ENCODE results near the gene CD2AP.
"Not testable (repeated sequence)": the region's sequence is repeated elsewhere in the genome, so short reads cannot be mapped to it uniquely, and the experiment has no call there.

Gene CD2AP

GRCh38 chr6:47535316-47536225 lies 58.0 kb downstream of the CD2AP start:
- Mint-ChIP-seq H3K4me1 (peaks cover 0 to 3% of the 10 kb centered on the region in 2 donors), H3K9me3 (no peaks in the 10 kb centered on the region), H3K27ac (no peak overlapping the region), H3K36me3 (peaks cover 4 to 18% of the 10 kb centered on the region in 2 donors), H3K27me3 (no peaks in the 10 kb centered on the region), H3K4me3 (no peak overlapping the region)
- ATAC-seq (replicated peaks) (no peak), DNase-seq (no peak)

DNA sequence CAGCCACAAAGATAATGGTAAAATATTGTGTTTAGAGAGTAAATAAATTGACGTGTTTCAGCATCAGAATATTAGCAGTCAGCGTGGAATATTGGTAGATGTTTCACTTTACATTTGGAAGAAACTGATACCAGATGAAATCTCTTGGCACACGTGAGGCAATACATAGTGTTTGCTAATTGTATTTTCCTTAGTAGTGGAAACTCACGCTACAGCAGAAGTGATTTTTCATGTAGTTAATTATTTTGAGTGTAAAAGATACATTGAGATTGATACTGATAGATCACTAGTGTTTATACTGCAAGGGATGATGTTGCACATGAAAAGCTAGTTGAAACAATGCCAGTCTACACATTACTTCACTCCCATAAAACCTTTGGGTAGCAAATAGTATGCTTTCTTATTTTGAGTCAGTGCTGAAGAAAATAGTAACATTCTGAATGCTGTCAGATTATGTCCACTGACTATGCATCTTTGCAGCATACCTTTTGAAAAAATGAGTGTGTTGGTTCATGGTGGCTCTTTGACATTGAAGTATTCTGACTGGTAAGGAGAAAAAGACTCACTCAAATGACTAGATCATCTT lies 59.3 kb downstream of the CD2AP start:
- Mint-ChIP-seq H3K27me3 (no peaks in the 10 kb centered on the region), H3K27ac (no peak overlapping the region), H3K36me3 (peaks cover 4 to 18% of the 10 kb centered on the region in 2 donors), H3K4me1 (peaks cover 0 to 3% of the 10 kb centered on the region in 2 donors), H3K9me3 (no peaks in the 10 kb centered on the region), H3K4me3 (no peak overlapping the region)
- ATAC-seq (replicated peaks) (no peak), DNase-seq (no peak)

GRCh38 chr6:47545223-47545622 lies 67.6 kb downstream of the CD2AP start:
- no peaks in the 10 kb centered on the region for H3K27me3 Mint-ChIP-seq
- H3K4me3 Mint-ChIP-seq = no peak overlapping the region
- no peak overlapping the region for H3K27ac Mint-ChIP-seq
- peaks cover 2 to 11% of the 10 kb centered on the region in 2 donors for H3K9me3 Mint-ChIP-seq
- peaks cover 45 to 63% of the 10 kb centered on the region in 2 donors for H3K36me3 Mint-ChIP-seq
- peaks cover 0 to 5% of the 10 kb centered on the region in 2 donors for H3K4me1 Mint-ChIP-seq
- DNase-seq (no peak), ATAC-seq (replicated peaks) (no peak)

DNA sequence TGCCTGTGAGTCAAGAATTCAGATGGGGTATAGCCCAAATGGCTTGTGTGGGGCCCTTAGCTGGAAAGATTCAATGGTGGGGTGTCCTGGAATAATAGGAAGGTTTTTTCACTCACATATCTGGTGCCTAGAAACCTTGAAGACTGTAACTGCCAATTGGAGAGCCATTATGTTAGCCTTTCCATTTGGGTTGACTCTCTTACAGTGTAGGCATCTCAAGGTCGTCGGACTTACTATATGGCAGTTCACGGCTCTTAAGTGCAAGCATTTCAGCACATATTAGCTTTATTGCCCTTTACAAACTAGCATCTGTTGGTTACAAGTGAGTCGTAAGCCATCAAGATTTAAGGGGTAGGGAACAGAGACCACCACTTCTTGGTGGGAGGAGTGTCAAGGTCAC lies 74.1 kb downstream of the CD2AP start:
- DNase-seq = no peak
- no peaks in the 10 kb centered on the region for H3K27me3 Mint-ChIP-seq
- no peak overlapping the region for H3K27ac Mint-ChIP-seq
- peaks cover 34 to 66% of the 10 kb centered on the region in 2 donors for H3K36me3 Mint-ChIP-seq
- no peak overlapping the region for H3K4me3 Mint-ChIP-seq
- H3K9me3 Mint-ChIP-seq = peaks cover 6 to 9% of the 10 kb centered on the region in 2 donors
- ATAC-seq (replicated peaks) = no peak
- H3K4me1 Mint-ChIP-seq = peaks cover 0 to 6% of the 10 kb centered on the region in 2 donors

- H3K4me1 Mint-ChIP-seq = peaks cover 0 to 6% of the 10 kb centered on the region in 2 donors
- H3K9me3 Mint-ChIP-seq = peaks cover 6 to 9% of the 10 kb centered on the region in 2 donors
- peaks cover 33 to 66% of the 10 kb centered on the region in 2 donors for H3K36me3 Mint-ChIP-seq
- DNase-seq (no peak), ATAC-seq (replicated peaks) (no peak)
- H3K27me3 Mint-ChIP-seq = no peaks in the 10 kb centered on the region
- no peak overlapping the region for H3K27ac Mint-ChIP-seq
- no peak overlapping the region for H3K4me3 Mint-ChIP-seq
Measured at GRCh38 chr6:47552319-47552718, 74.7 kb downstream of the CD2AP start.

DNA sequence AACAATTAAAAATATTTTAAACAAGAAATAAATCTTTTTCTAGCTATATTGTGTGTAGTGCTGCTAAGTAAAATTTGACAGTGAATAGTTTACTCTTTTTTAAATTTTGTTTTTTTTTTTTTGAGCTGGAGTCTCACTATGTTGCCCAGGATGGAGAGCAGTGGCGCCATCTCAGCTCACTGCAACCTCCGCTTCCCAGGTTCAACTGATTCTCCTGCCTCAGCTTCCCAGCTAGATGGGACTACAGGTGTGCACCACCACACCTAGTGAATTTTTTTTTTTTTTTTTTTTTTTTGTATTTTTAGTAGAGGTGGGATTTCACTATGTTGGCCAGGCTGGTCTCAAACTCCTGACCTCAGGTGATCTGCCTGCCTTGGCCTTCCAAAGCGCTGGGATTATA lies 75.7 kb downstream of the CD2AP start:
- Mint-ChIP-seq H3K36me3 (peaks cover 35 to 67% of the 10 kb centered on the region in 2 donors), H3K4me1 (peaks cover 4 to 14% of the 10 kb centered on the region in 2 donors)
- H3K27me3 Mint-ChIP-seq; H3K27ac Mint-ChIP-seq; ATAC-seq (replicated peaks); H3K9me3 Mint-ChIP-seq; DNase-seq; H3K4me3 Mint-ChIP-seq: not testable (repeated sequence)

DNA sequence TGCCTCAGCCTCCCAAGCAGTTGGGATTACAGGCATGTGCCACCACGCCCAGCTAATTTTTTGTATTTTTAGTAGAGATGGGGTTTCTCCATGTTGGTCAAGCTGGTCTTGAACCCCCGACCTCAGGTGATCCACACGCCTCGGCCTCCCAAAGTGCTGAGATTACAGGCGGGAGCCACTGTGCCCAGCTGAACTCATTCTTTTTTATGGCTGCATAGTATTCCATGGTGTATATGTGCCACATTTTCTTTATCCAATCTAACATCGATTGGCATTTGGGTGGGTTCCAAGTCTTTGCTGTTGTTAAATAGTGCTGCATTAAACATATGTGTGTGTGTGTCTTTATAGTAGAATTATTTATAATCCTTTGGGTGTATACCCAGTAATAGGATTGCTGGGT lies 78.9 kb downstream of the CD2AP start:
- ATAC-seq (replicated peaks); H3K27ac Mint-ChIP-seq: not testable (repeated sequence)
- peaks cover 39 to 60% of the 10 kb centered on the region in 2 donors for H3K36me3 Mint-ChIP-seq

DNA sequence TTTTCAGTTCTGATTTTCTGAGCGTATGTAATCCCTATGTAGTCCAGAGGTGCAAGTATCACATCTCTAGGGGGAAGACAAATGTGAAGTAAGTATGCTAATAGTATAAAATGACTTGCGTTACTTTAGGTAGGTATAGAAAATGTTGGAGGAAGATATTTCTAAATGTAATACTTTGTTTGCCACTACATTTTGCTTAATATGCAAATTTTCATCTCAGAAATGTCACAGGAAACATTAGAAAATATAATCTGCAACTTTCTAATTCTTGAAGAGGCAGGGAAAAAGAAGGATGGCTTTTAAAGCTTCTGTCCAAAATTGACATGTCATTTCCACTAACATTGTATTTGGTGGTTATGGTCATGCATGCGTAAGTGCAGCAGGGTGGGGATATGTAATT lies 85.6 kb downstream of the CD2AP start:
- peaks cover 4 to 11% of the 10 kb centered on the region in 2 donors for H3K4me1 Mint-ChIP-seq
- no peak overlapping the region for H3K27ac Mint-ChIP-seq
- no peaks in the 10 kb centered on the region for H3K27me3 Mint-ChIP-seq
- no peak for DNase-seq
- no peaks in the 10 kb centered on the region for H3K9me3 Mint-ChIP-seq
- no peak for ATAC-seq (replicated peaks)
- no peak overlapping the region for H3K4me3 Mint-ChIP-seq
- peaks cover 31 to 35% of the 10 kb centered on the region in 2 donors for H3K36me3 Mint-ChIP-seq

More for the DNA sequence above, 78.9 kb downstream of the CD2AP start:
- H3K9me3 Mint-ChIP-seq, H3K27me3 Mint-ChIP-seq, H3K4me3 Mint-ChIP-seq, DNase-seq: not testable (repeated sequence)
- peaks cover 7 to 10% of the 10 kb centered on the region in 2 donors for H3K4me1 Mint-ChIP-seq

DNA sequence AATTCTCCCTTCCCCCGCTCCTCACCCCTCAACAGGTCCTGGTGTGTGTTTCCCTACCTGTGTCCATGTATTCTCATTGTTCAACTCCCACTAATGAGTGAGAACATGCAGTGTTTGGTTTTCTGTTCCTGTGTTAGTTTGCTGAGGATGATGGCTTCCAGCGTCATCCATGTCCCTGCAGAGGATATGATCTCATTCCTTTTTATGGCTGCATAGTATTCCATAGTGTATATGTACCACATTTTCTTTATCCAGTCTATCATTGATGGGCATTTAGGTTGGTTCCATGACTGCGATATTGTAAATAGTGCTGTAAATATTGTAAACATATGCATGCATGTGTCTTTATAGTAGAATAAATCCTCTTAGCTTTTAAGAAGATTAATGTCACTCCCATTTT lies 89.0 kb downstream of the CD2AP start:
- H3K9me3 Mint-ChIP-seq; H3K27me3 Mint-ChIP-seq; ATAC-seq (replicated peaks); DNase-seq; H3K4me3 Mint-ChIP-seq; H3K4me1 Mint-ChIP-seq; H3K27ac Mint-ChIP-seq: not testable (repeated sequence)
- peaks cover 12% of the 10 kb centered on the region in 2 donors for H3K36me3 Mint-ChIP-seq

DNA sequence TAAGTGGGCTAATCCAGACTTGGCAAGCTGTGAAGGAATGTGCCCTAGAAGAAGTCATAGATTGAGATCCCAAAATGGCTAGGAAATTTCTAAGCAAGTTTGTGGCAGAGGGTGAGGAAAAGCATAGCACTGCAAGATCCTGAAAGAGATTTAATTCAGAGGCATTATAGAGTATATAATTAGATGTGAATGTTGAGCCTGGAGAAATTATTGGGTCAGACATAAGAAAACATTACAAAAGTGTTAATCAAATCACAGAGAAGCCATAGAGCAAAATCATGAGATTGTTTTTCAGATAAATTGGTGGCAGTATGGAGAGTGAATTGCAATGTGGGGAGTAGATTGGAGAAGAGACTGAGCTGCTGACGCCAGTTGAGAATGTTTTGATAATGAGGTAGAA lies 90.0 kb downstream of the CD2AP start:
- H3K27me3 Mint-ChIP-seq = no peaks in the 10 kb centered on the region
- ATAC-seq (replicated peaks) = no peak
- peaks cover 1 to 8% of the 10 kb centered on the region in 2 donors for H3K4me1 Mint-ChIP-seq
- no peak overlapping the region for H3K4me3 Mint-ChIP-seq
- DNase-seq = no peak
- no peaks in the 10 kb centered on the region for H3K9me3 Mint-ChIP-seq
- H3K27ac Mint-ChIP-seq = no peak overlapping the region
- H3K36me3 Mint-ChIP-seq = peaks cover 12% of the 10 kb centered on the region in 2 donors

DNA sequence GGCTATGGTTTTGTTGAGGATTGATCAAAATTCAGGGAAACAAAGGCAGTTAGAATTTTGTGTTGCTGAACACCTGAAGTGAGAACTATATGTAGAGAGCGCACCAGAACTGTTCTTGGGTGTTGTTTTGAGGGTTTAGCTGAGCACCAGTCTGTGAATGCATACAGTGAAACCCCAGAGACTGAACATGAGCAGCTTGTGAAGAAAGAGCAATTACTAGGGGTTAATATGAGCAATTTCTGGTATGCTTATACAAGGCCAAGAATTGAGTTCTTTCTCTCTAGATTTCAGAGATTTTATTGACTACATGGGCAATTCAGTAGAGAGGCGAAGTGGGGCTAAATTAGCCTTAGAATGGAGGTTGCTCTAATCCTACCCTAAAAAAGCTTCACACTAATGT lies 93.9 kb downstream of the CD2AP start:
- DNase-seq = no peak
- Mint-ChIP-seq H3K4me1 (no peaks in the 10 kb centered on the region), H3K4me3 (no peak overlapping the region), H3K27me3 (no peaks in the 10 kb centered on the region), H3K9me3 (no peaks in the 10 kb centered on the region), H3K36me3 (peaks cover 5% of the 10 kb centered on the region in 2 donors), H3K27ac (no peak overlapping the region)
- no peak for ATAC-seq (replicated peaks)

- H3K27ac Mint-ChIP-seq = no peak overlapping the region
- no peak overlapping the region for H3K4me3 Mint-ChIP-seq
- ATAC-seq (replicated peaks) (no peak), DNase-seq (no peak)
- H3K9me3 Mint-ChIP-seq = no peaks in the 10 kb centered on the region
- peaks cover 2 to 6% of the 10 kb centered on the region in 2 donors for H3K36me3 Mint-ChIP-seq
- H3K27me3 Mint-ChIP-seq = no peaks in the 10 kb centered on the region
- no peaks in the 10 kb centered on the region for H3K4me1 Mint-ChIP-seq
Measured at GRCh38 chr6:47573109-47573508, 95.5 kb downstream of the CD2AP start.

DNA sequence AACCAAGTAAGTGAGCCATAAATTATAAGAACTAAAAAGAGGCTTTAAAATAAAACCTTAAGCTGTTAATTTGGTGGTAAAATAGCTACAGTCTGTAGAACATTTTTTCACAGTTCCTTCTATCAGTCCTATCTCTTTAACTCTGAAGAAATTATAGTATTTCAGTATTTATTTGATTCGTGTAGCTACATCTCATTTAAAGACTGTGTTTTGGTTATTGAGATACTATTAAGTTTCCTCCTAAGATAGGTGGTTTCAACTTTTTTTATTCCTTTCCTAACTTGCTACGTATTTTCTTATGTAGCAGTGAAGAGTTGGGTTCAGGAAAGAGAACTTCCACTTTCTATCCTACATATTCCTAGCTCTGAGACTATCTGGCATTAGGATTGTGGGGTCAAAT lies 97.2 kb downstream of the CD2AP start:
- Mint-ChIP-seq H3K4me3 (no peak overlapping the region), H3K4me1 (no peaks in the 10 kb centered on the region), H3K9me3 (no peaks in the 10 kb centered on the region), H3K27ac (no peak overlapping the region), H3K27me3 (no peaks in the 10 kb centered on the region), H3K36me3 (peaks cover 2 to 12% of the 10 kb centered on the region in 2 donors)
- ATAC-seq (replicated peaks) (no peak), DNase-seq (no peak)

DNA sequence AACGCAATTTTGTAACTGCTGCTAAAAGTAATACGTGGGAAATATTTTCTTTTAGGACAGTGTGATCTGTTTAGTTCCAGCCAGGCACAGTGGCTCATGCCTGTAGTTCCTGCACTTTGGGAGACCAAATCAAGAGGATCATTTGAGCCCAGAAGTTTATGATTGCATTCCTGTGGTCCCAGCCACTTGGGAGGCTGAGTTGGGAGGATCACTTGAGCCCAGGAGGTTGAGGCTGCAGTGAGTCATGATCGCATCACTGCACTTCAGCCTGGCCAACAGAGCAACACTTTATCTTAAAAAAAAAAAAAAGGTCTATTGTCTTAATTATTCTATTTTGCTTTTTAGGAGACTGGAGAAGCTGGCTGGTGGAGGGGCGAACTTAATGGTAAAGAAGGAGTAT lies 101.5 kb downstream of the CD2AP start:
- peaks cover 18 to 35% of the 10 kb centered on the region in 2 donors for H3K36me3 Mint-ChIP-seq
- H3K4me3 Mint-ChIP-seq = no peak overlapping the region
- H3K9me3 Mint-ChIP-seq = no peaks in the 10 kb centered on the region
- H3K4me1 Mint-ChIP-seq = no peaks in the 10 kb centered on the region
- H3K27me3 Mint-ChIP-seq = no peaks in the 10 kb centered on the region
- DNase-seq (no peak), ATAC-seq (replicated peaks) (no peak)
- H3K27ac Mint-ChIP-seq = no peak overlapping the region

DNA sequence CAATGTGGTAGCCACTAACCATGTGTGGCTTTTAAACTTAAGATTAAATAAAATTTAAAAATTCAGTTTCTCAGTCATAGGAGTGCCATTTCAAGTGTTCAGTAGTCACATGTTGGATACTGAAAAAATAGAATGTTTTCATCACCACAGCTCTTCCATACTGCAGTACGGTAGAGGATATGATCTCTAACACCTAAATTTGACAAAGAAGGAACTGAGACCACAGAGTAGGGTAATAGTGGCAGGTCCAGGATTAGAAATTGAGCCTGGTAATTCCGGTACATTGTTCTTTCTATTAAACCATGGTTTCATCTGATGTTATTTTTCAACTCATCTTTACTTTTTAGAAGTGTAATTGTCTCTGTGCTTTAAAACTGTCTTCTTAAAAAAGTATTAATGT lies 104.0 kb downstream of the CD2AP start:
- no peaks in the 10 kb centered on the region for H3K4me1 Mint-ChIP-seq

More for the DNA sequence above, 104.0 kb downstream of the CD2AP start:
- Mint-ChIP-seq H3K27me3 (no peaks in the 10 kb centered on the region), H3K36me3 (peaks cover 29 to 50% of the 10 kb centered on the region in 2 donors), H3K4me3 (no peak overlapping the region), H3K27ac (no peak overlapping the region), H3K9me3 (no peaks in the 10 kb centered on the region)
- DNase-seq (no peak), ATAC-seq (replicated peaks) (no peak)

Measured in stimulated activated naive B cell treated with anti-CD40 and anti-IgM and Interleukin-4, amounts not matched to agents 10 μg/mL and 1 μg/mL and 100 μg/mL, for 72 hours (primary cell).